HEK293 (cell line): ENCODE results near the gene C19orf33.

Experiments used
- CTCF ChIA-PET: fragments of 350-600 bp; formaldehyde crosslinking; extraction: SDS; loops from one replicate; lab custom pipeline; 2021; ENCODE audit warnings: antibody characterized with exemption; lab: Yijun Ruan, JAX
- POLR2A ChIA-PET: fragments of 300-600 bp; formaldehyde crosslinking; extraction: SDS; loops from one replicate; lab custom pipeline; 2020; ENCODE audit warnings: antibody characterized with exemption, inconsistent platforms; lab: Yijun Ruan, JAX
- H3K27ac ChIP-seq: fragments of 200-500 bp; sonication (Bioruptor generic); 2 replicates; pipeline ENCODE4 v1.5.1; 2014; ENCODE audit warnings: low read depth, low read length, control low read depth, inconsistent platforms; ENCODE audit errors: extremely low read depth
- H3K36me3 ChIP-seq, 2 experiments: fragments of 200-500 bp in 1 of 2; sonication (Bioruptor generic) in 1 of 2; 1 replicate in 1 of 2; 2 replicates in 1 of 2; pipeline ENCODE4 v1.5.1; 2014 to 2017; ENCODE audit warnings: inconsistent platforms in 2 of 2, low read length in 2 of 2; ENCODE audit not compliant: control insufficient read depth in 2 of 2, insufficient read depth in 1 of 2
- H3K4me1 ChIP-seq: fragments of 200-500 bp; sonication (Bioruptor generic); 2 replicates; pipeline ENCODE4 v1.5.1; 2014; ENCODE audit warnings: mild to moderate bottlenecking, low read length, inconsistent platforms; ENCODE audit not compliant: control insufficient read depth, insufficient read depth
- H3K4me3 ChIP-seq: 2 replicates; pipeline ENCODE4 v1.5.1; 2011; ENCODE audit warnings: low read depth, mild to moderate bottlenecking, control low read depth, low read length, moderate library complexity
- H3K9me3 ChIP-seq: fragments of 200-500 bp; sonication (Bioruptor generic); 2 replicates; pipeline ENCODE4 v1.5.1; 2014; ENCODE audit warnings: low read depth, low read length, inconsistent platforms; ENCODE audit not compliant: control insufficient read depth, insufficient read depth
- AEBP2 ChIP-seq: fragments of 450-650 bp; formaldehyde crosslinking; IDR thresholded peaks from 2 replicates; pipeline ENCODE4 v1.5.1; 2016; ENCODE audit warnings: missing biosample characterization, missing genetic modification characterization, borderline replicate concordance
- EGR2 ChIP-seq: fragments of 450-650 bp; formaldehyde crosslinking; IDR thresholded peaks from 2 replicates; pipeline ENCODE4 v1.5.1; 2016; ENCODE audit warnings: low read depth, missing biosample characterization, missing genetic modification characterization
- OVOL3 ChIP-seq: fragments of 450-650 bp; formaldehyde crosslinking; IDR thresholded peaks from 2 replicates; pipeline ENCODE4 v1.5.1; 2016; ENCODE audit warnings: missing biosample characterization, missing genetic modification characterization
- PRDM1 ChIP-seq: fragments of 450-650 bp; formaldehyde crosslinking; IDR thresholded peaks from 2 replicates; pipeline ENCODE4; 2016; ENCODE audit warnings: missing biosample characterization, missing genetic modification characterization
- PRDM10 ChIP-seq: fragments of 450-650 bp; formaldehyde crosslinking; IDR thresholded peaks from 2 replicates; pipeline ENCODE4 v1.5.1; 2016; ENCODE audit warnings: missing biosample characterization, missing genetic modification characterization
- TSHZ1 ChIP-seq: fragments of 450-650 bp; formaldehyde crosslinking; IDR thresholded peaks from 2 replicates; pipeline ENCODE4 v1.5.1; 2016; ENCODE audit warnings: missing biosample characterization, missing genetic modification characterization, borderline replicate concordance
- ZIC2 ChIP-seq: fragments of 450-650 bp; formaldehyde crosslinking; IDR thresholded peaks from 2 replicates; pipeline ENCODE4 v1.5.1; 2016; ENCODE audit warnings: missing biosample characterization, missing genetic modification characterization
- ZNF121 ChIP-seq: fragments of 450-650 bp; formaldehyde crosslinking; IDR thresholded peaks from 2 replicates; pipeline ENCODE4 v1.5.1; 2016; ENCODE audit warnings: missing biosample characterization, missing genetic modification characterization
- ZNF19 ChIP-seq: fragments of 450-650 bp; formaldehyde crosslinking; IDR thresholded peaks from 2 replicates; pipeline ENCODE4; 2016; ENCODE audit warnings: missing biosample characterization, missing genetic modification characterization, low read depth
- ZNF221 ChIP-seq: fragments of 450-650 bp; formaldehyde crosslinking; IDR thresholded peaks from 2 replicates; pipeline ENCODE4 v1.5.1; 2017; ENCODE audit warnings: missing biosample characterization, missing genetic modification characterization, borderline replicate concordance
- ZNF24 ChIP-seq: fragments of 450-650 bp; formaldehyde crosslinking; IDR thresholded peaks from 2 replicates; pipeline ENCODE4 v1.5.1; 2016; ENCODE audit warnings: missing biosample characterization, missing genetic modification characterization
- ZNF274 ChIP-seq, 2 experiments: fragments of 200-500 bp in 1 of 2; fragments of 450-650 bp in 1 of 2; sonication (Bioruptor generic) in 1 of 2; formaldehyde crosslinking in 1 of 2; IDR thresholded peaks; 2 replicates each; pipeline versions ENCODE4 v1.5.1 to v1.6.1; 2014 to 2016; ENCODE audit warnings: borderline replicate concordance in 1 of 2, inconsistent platforms in 1 of 2, low read length in 1 of 2, missing biosample characterization in 1 of 2, missing genetic modification characterization in 1 of 2
- ZNF423 ChIP-seq: fragments of 450-650 bp; formaldehyde crosslinking; IDR thresholded peaks from 2 replicates; pipeline ENCODE4 v1.5.1; 2016; ENCODE audit warnings: missing biosample characterization, missing genetic modification characterization
- ZNF585B ChIP-seq: fragments of 450-650 bp; formaldehyde crosslinking; IDR thresholded peaks from 2 replicates; pipeline ENCODE4 v1.5.1; 2016; ENCODE audit warnings: missing biosample characterization, missing genetic modification characterization
- ZNF692 ChIP-seq: fragments of 450-650 bp; formaldehyde crosslinking; IDR thresholded peaks from 2 replicates; pipeline ENCODE4 v1.5.1; 2016; ENCODE audit warnings: missing biosample characterization, missing genetic modification characterization
- ZNF776 ChIP-seq: fragments of 450-650 bp; formaldehyde crosslinking; IDR thresholded peaks from 2 replicates; pipeline ENCODE4 v1.5.0; 2017; ENCODE audit warnings: missing biosample characterization, missing genetic modification characterization, borderline replicate concordance

The C19orf33 gene

GRCh38 chr19:38350883-38351282 lies 46.8 kb downstream of the C19orf33 start:
- no peak overlapping the region for H3K4me3 ChIP-seq
- H3K36me3 ChIP-seq: no peaks in the 10 kb centered on the region; a peak in 1 of 3 replicates
- H3K4me1 ChIP-seq: no peaks in the 10 kb centered on the region
- H3K9me3 ChIP-seq: no peaks in the 10 kb centered on the region
- ChIA-PET CTCF (interaction anchor here (0.7 to 2.5 kb wide), 3 partner anchors 15 to 107 kb away, joined by 3 to 9 read pairs (median 4); partner anchors contain the start of genes CATSPERG and FAM98C), POLR2A (interaction anchor here (1.1 to 1.4 kb wide), 2 partner anchors 11 to 23 kb away, joined by 5 read pairs; partner anchors contain the start of gene PSMD8)
- TF ChIP-seq ZNF776 (tag by site-specific recombination) (no peak), ZNF585B (tag by site-specific recombination) (no peak), ZNF121 (tag by site-specific recombination) (peak; percentile 86; the same call in 1 of the 2 replicates), ZNF423 (tag by site-specific recombination) (no peak), PRDM10 (tag by site-specific recombination) (peak; percentile 97), ZNF692 (tag by site-specific recombination) (no peak)
- no peak overlapping the region for H3K27ac ChIP-seq

DNA sequence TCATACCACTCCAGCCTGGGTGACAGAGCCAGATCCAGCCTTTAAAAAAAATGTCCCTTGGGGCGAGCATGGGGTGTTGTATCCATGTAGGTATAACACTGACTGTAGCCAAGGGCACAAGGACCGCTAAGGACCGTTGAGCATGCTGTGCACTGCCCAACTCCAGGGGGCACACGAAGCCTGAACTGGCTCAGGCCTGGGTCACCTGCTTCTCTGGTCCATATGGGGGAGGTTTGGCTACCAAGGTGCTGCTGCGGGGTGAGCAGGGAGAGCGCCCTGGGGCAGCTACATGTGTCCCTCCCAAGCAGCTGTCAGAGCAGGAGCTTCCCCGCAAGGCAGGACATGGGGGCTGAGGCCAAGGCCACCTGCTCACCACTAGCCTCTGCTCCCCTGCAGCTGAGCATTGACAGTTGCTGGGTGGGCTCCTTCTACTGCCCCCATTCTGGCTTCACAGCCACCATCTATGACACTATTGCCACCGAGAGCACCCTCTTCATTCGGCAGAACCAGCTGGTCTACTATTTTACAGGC lies 47.9 kb downstream of the C19orf33 start:
- ChIA-PET POLR2A (interaction anchor here (1.1 to 2.2 kb wide), 3 partner anchors 10 to 36 kb away, joined by 5 read pairs; partner anchors contain the start of genes GGN and PSMD8), CTCF (interaction anchor here (1.1 to 2.5 kb wide), 2 partner anchors 51 to 108 kb away, joined by 3 to 9 read pairs; partner anchors contain the start of gene FAM98C)
- no peak overlapping the region for H3K27ac ChIP-seq
- no peaks in the 10 kb centered on the region; a peak in 1 of 3 replicates for H3K36me3 ChIP-seq
- no peak overlapping the region for H3K4me3 ChIP-seq
- H3K9me3 ChIP-seq: no peaks in the 10 kb centered on the region
- TF ChIP-seq ZNF221 (tag by site-specific recombination): no peak
- 0 out of 2 replicates have a peak, but pooled peaks have one; percentile 9 for TF ChIP-seq ZIC2
- TF ChIP-seq ZNF19 (tag by site-specific recombination): no peak
- 0 out of 2 replicates have a peak, but pooled peaks have one; percentile 11 for TF ChIP-seq ZNF423 (tag by site-specific recombination)
- H3K4me1 ChIP-seq: no peaks in the 10 kb centered on the region

DNA sequence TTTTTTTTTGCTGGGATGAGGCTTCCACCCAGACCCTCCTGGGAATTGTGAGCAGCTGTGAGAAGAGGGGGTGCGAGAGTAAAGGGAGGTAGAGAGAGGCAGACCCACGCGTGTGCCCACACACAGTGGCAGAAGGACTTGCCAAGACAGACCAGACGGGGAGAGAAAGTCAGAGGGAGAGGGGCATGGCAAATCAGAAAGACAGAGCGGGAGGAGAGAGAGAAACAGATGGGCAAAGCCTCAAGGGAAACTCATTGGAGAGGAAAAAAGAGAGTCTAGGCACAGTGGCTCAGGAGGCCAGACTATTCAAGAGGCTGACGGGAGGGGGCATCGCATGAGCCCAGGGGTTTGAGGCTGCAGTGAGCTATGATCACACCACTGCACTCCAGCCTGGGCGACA lies 48.6 kb downstream of the C19orf33 start:
- no peaks in the 10 kb centered on the region for H3K9me3 ChIP-seq
- H3K4me1 ChIP-seq: no peaks in the 10 kb centered on the region
- H3K4me3 ChIP-seq: no peak overlapping the region
- CTCF ChIA-PET: interaction anchor here (1.6 to 2.5 kb wide), 2 partner anchors 15 to 50 kb away, joined by 3 to 9 read pairs; partner anchors contain the start of gene FAM98C
- POLR2A ChIA-PET: interaction anchor here (0.6 to 2.2 kb wide), 4 partner anchors 22 to 62 kb away, joined by 3 to 5 read pairs (median 4); partner anchors contain the start of genes GGN and PSMD8
- H3K27ac ChIP-seq: no peak overlapping the region
- TF ChIP-seq PRDM1 (peak; percentile 39; the same call in 1 of the 2 replicates), ZNF121 (tag by site-specific recombination) (0 out of 2 replicates have a peak, but pooled peaks have one; percentile 39), AEBP2 (no peak), EGR2 (tag by site-specific recombination) (0 out of 2 replicates have a peak, but pooled peaks have one; percentile 14), ZNF24 (tag by site-specific recombination) (no peak), OVOL3 (tag by site-specific recombination) (no peak), ZNF274 (IDR thresholded peaks at IDR 0.05; ENCODE audit: low read length) (no peak), ZNF274 (tag by site-specific recombination; IDR thresholded peaks at IDR 0.05; ENCODE audit: borderline replicate concordance) (no peak), TSHZ1 (tag by site-specific recombination) (no peak)
- no peaks in the 10 kb centered on the region; a peak in 1 of 3 replicates for H3K36me3 ChIP-seq
